Measurements from ENCODE around the gene PADI1. TPM values are rescaled to one million over a fixed set of nuclear protein-coding genes. Genes with fewer than 3 reads are reported as not detected.
"Not testable (repeated sequence)": the region's sequence is repeated elsewhere in the genome, so short reads cannot be mapped to it uniquely, and the experiment has no call there.

The PADI1 gene
- total and polyA plus RNA-seq, 2 donors = 0.14 to 0.57 TPM

- H3K4me3 ChIP-seq (ENCODE audit: low read length in 2 of 2); H3K4me1 ChIP-seq (ENCODE audit: control insufficient read depth in 2 of 2, insufficient read depth in 2 of 2, low read length in 2 of 2); H3K9me3 ChIP-seq (ENCODE audit: control insufficient read depth in 2 of 2, insufficient read depth in 1 of 2, low read length in 1 of 2); H3K27ac ChIP-seq (ENCODE audit: low read depth in 1 of 2, low read length in 1 of 2); H3K36me3 ChIP-seq (ENCODE audit: control insufficient read depth in 2 of 2, insufficient read depth in 2 of 2, low read length in 1 of 2); DNase-seq (ENCODE audit: low read depth in 6 of 9, low spot score in 9 of 9): not testable (repeated sequence)
- peaks cover 0 to 26% of the 10 kb centered on the region in 2 donors for H3K27me3 ChIP-seq (ENCODE audit: control insufficient read depth in 2 of 2, insufficient read depth in 1 of 2, low read length in 1 of 2)
- 63% methylated on average over 28 of the region's 28 CpGs for WGBS
Measured at GRCh38 chr1:17241011-17241779, 36.3 kb downstream of the PADI1 start.

- 85% methylated on average over 11 of the region's 11 CpGs for WGBS
Measured at GRCh38 chr1:17241780-17242074, 36.8 kb downstream of the PADI1 start.

GRCh38 chr1:17243274-17243673, 38.3 kb downstream of the PADI1 start:
- H3K36me3 ChIP-seq (ENCODE audit: control insufficient read depth in 2 of 2, insufficient read depth in 2 of 2, low read length in 1 of 2) = no peaks in the 10 kb centered on the region
- H3K27ac ChIP-seq (ENCODE audit: low read depth in 1 of 2, low read length in 1 of 2) = no peak overlapping the region
- no peak overlapping the region for H3K4me3 ChIP-seq (ENCODE audit: low read length in 2 of 2)
- DNase-seq (ENCODE audit: low read depth in 6 of 9, low spot score in 9 of 9) = no peak
- no peaks in the 10 kb centered on the region for H3K9me3 ChIP-seq (ENCODE audit: control insufficient read depth in 2 of 2, insufficient read depth in 1 of 2, low read length in 1 of 2)
- peaks cover 0 to 26% of the 10 kb centered on the region in 2 donors for H3K27me3 ChIP-seq (ENCODE audit: control insufficient read depth in 2 of 2, insufficient read depth in 1 of 2, low read length in 1 of 2)
- 91% methylated on average over 1 of the region's 1 CpG for WGBS
- H3K4me1 ChIP-seq (ENCODE audit: control insufficient read depth in 2 of 2, insufficient read depth in 2 of 2, low read length in 2 of 2) = no peaks in the 10 kb centered on the region

More at GRCh38 chr1:17241780-17242074, 36.8 kb downstream of the PADI1 start:
- H3K27me3 ChIP-seq (ENCODE audit: control insufficient read depth in 2 of 2, insufficient read depth in 1 of 2, low read length in 1 of 2) = peaks cover 0 to 26% of the 10 kb centered on the region in 2 donors
- not testable (repeated sequence) for DNase-seq (ENCODE audit: low read depth in 6 of 9, low spot score in 9 of 9); H3K4me3 ChIP-seq (ENCODE audit: low read length in 2 of 2); H3K9me3 ChIP-seq (ENCODE audit: control insufficient read depth in 2 of 2, insufficient read depth in 1 of 2, low read length in 1 of 2); H3K4me1 ChIP-seq (ENCODE audit: control insufficient read depth in 2 of 2, insufficient read depth in 2 of 2, low read length in 2 of 2); H3K36me3 ChIP-seq (ENCODE audit: control insufficient read depth in 2 of 2, insufficient read depth in 2 of 2, low read length in 1 of 2); H3K27ac ChIP-seq (ENCODE audit: low read depth in 1 of 2, low read length in 1 of 2)

- H3K4me1 ChIP-seq (ENCODE audit: control insufficient read depth in 2 of 2, insufficient read depth in 2 of 2, low read length in 2 of 2) = no peaks in the 10 kb centered on the region
- H3K36me3 ChIP-seq (ENCODE audit: control insufficient read depth in 2 of 2, insufficient read depth in 2 of 2, low read length in 1 of 2) = no peaks in the 10 kb centered on the region
- peaks cover 0 to 22% of the 10 kb centered on the region in 2 donors for H3K27me3 ChIP-seq (ENCODE audit: control insufficient read depth in 2 of 2, insufficient read depth in 1 of 2, low read length in 1 of 2)
- no peak overlapping the region for H3K27ac ChIP-seq (ENCODE audit: low read depth in 1 of 2, low read length in 1 of 2)
- H3K4me3 ChIP-seq (ENCODE audit: low read length in 2 of 2) = no peak overlapping the region
- WGBS = 88% methylated on average over 14 of the region's 14 CpGs
- no peaks in the 10 kb centered on the region for H3K9me3 ChIP-seq (ENCODE audit: control insufficient read depth in 2 of 2, insufficient read depth in 1 of 2, low read length in 1 of 2)
- DNase-seq (ENCODE audit: low read depth in 6 of 9, low spot score in 9 of 9) = no peak
Measured at GRCh38 chr1:17244821-17245740, 40.2 kb downstream of the PADI1 start.

GRCh38 chr1:17245816-17246325, 40.9 kb downstream of the PADI1 start:
- no peak overlapping the region for H3K27ac ChIP-seq (ENCODE audit: low read depth in 1 of 2, low read length in 1 of 2)
- 89% methylated on average over 7 of the region's 7 CpGs for WGBS

GRCh38 chr1:17246971-17247370, 42.0 kb downstream of the PADI1 start:
- H3K9me3 ChIP-seq (ENCODE audit: control insufficient read depth in 2 of 2, insufficient read depth in 1 of 2, low read length in 1 of 2) = no peaks in the 10 kb centered on the region
- peaks cover 0 to 9% of the 10 kb centered on the region in 2 donors for H3K27me3 ChIP-seq (ENCODE audit: control insufficient read depth in 2 of 2, insufficient read depth in 1 of 2, low read length in 1 of 2)
- no peak for DNase-seq (ENCODE audit: low read depth in 6 of 9, low spot score in 9 of 9)
- H3K36me3 ChIP-seq (ENCODE audit: control insufficient read depth in 2 of 2, insufficient read depth in 2 of 2, low read length in 1 of 2) = no peaks in the 10 kb centered on the region
- H3K27ac ChIP-seq (ENCODE audit: low read depth in 1 of 2, low read length in 1 of 2) = no peak overlapping the region
- WGBS = 88% methylated on average over 2 of the region's 2 CpGs
- no peaks in the 10 kb centered on the region for H3K4me1 ChIP-seq (ENCODE audit: control insufficient read depth in 2 of 2, insufficient read depth in 2 of 2, low read length in 2 of 2)
- no peak overlapping the region for H3K4me3 ChIP-seq (ENCODE audit: low read length in 2 of 2)

More at GRCh38 chr1:17245816-17246325, 40.9 kb downstream of the PADI1 start:
- DNase-seq (ENCODE audit: low read depth in 6 of 9, low spot score in 9 of 9) = no peak
- no peaks in the 10 kb centered on the region for H3K4me1 ChIP-seq (ENCODE audit: control insufficient read depth in 2 of 2, insufficient read depth in 2 of 2, low read length in 2 of 2)
- H3K4me3 ChIP-seq (ENCODE audit: low read length in 2 of 2) = no peak overlapping the region
- peaks cover 0 to 14% of the 10 kb centered on the region in 2 donors for H3K27me3 ChIP-seq (ENCODE audit: control insufficient read depth in 2 of 2, insufficient read depth in 1 of 2, low read length in 1 of 2)
- no peaks in the 10 kb centered on the region for H3K36me3 ChIP-seq (ENCODE audit: control insufficient read depth in 2 of 2, insufficient read depth in 2 of 2, low read length in 1 of 2)
- H3K9me3 ChIP-seq (ENCODE audit: control insufficient read depth in 2 of 2, insufficient read depth in 1 of 2, low read length in 1 of 2) = no peaks in the 10 kb centered on the region

- no peaks in the 10 kb centered on the region for H3K4me1 ChIP-seq (ENCODE audit: control insufficient read depth in 2 of 2, insufficient read depth in 2 of 2, low read length in 2 of 2)
- H3K27me3 ChIP-seq (ENCODE audit: control insufficient read depth in 2 of 2, insufficient read depth in 1 of 2, low read length in 1 of 2) = peaks cover 0 to 2% of the 10 kb centered on the region in 2 donors
- no peak for DNase-seq (ENCODE audit: low read depth in 6 of 9, low spot score in 9 of 9)
- H3K27ac ChIP-seq (ENCODE audit: low read depth in 1 of 2, low read length in 1 of 2) = no peak within 1 kb of the TSS
- no peaks in the 10 kb centered on the region for H3K9me3 ChIP-seq (ENCODE audit: control insufficient read depth in 2 of 2, insufficient read depth in 1 of 2, low read length in 1 of 2)
- no peak within 1 kb of the TSS for H3K4me3 ChIP-seq (ENCODE audit: low read length in 2 of 2)
- H3K36me3 ChIP-seq (ENCODE audit: control insufficient read depth in 2 of 2, insufficient read depth in 2 of 2, low read length in 1 of 2) = no peaks in the 10 kb centered on the region
- 91% methylated on average over 9 of the region's 9 CpGs for WGBS
Measured at GRCh38 chr1:17248781-17249180, 43.9 kb downstream of the PADI1 start, which contains the start of gene PADI3. PADI3 (plus strand) TSS chr1:17249098; CDS start chr1:17249138, 40 bp downstream.

- Histone ChIP-seq H3K9me3 (ENCODE audit: control insufficient read depth in 2 of 2, insufficient read depth in 1 of 2, low read length in 1 of 2) (no peaks in the 10 kb centered on the region), H3K27ac (ENCODE audit: low read depth in 1 of 2, low read length in 1 of 2) (no peak overlapping the region), H3K4me3 (ENCODE audit: low read length in 2 of 2) (no peak overlapping the region), H3K4me1 (ENCODE audit: control insufficient read depth in 2 of 2, insufficient read depth in 2 of 2, low read length in 2 of 2) (no peaks in the 10 kb centered on the region), H3K27me3 (ENCODE audit: control insufficient read depth in 2 of 2, insufficient read depth in 1 of 2, low read length in 1 of 2) (no peaks in the 10 kb centered on the region), H3K36me3 (ENCODE audit: control insufficient read depth in 2 of 2, insufficient read depth in 2 of 2, low read length in 1 of 2) (no peaks in the 10 kb centered on the region)
- DNase-seq (ENCODE audit: low read depth in 6 of 9, low spot score in 9 of 9) = no peak
- 9% methylated on average over 7 of the region's 7 CpGs for WGBS
Measured at GRCh38 chr1:17250601-17251000, 45.7 kb downstream of the PADI1 start.

- Histone ChIP-seq H3K27ac (ENCODE audit: low read depth in 1 of 2, low read length in 1 of 2) (no peak overlapping the region), H3K4me1 (ENCODE audit: control insufficient read depth in 2 of 2, insufficient read depth in 2 of 2, low read length in 2 of 2) (no peaks in the 10 kb centered on the region), H3K4me3 (ENCODE audit: low read length in 2 of 2) (no peak overlapping the region), H3K9me3 (ENCODE audit: control insufficient read depth in 2 of 2, insufficient read depth in 1 of 2, low read length in 1 of 2) (no peaks in the 10 kb centered on the region), H3K36me3 (ENCODE audit: control insufficient read depth in 2 of 2, insufficient read depth in 2 of 2, low read length in 1 of 2) (no peaks in the 10 kb centered on the region), H3K27me3 (ENCODE audit: control insufficient read depth in 2 of 2, insufficient read depth in 1 of 2, low read length in 1 of 2) (no peaks in the 10 kb centered on the region)
- DNase-seq (ENCODE audit: low read depth in 6 of 9, low spot score in 9 of 9) = no peak
- WGBS = 92% methylated on average over 5 of the region's 5 CpGs
Measured at GRCh38 chr1:17251246-17251645, 46.3 kb downstream of the PADI1 start.

Measured in thymus (tissue), 11 donors.